DMS53 treated with DMSO at 0.1 percent for 48 hours (cell line): ENCODE measurements around the gene BUB1B.
"Not testable (repeated sequence)": the region's sequence is repeated elsewhere in the genome, so short reads cannot be mapped to it uniquely, and the experiment has no call there.

Experiments
- DNase-seq: peaks from one replicate; lab custom pipeline; 2025; ENCODE audit not compliant: unreplicated experiment; lab: John Stamatoyannopoulos, UW

The BUB1B gene

GRCh38 chr15:40136470-40137302 lies 24.2 kb upstream of the BUB1B start:
- DNase-seq = no peak

GRCh38 chr15:40137303-40138200 lies 23.3 kb upstream of the BUB1B start:
- no peak for DNase-seq

GRCh38 chr15:40138201-40138570 lies 22.7 kb upstream of the BUB1B start:
- DNase-seq = not testable (repeated sequence)

- no peak for DNase-seq
Observed at GRCh38 chr15:40142428-40142827, 18.4 kb upstream of the BUB1B start.

- no peak for DNase-seq
Observed at GRCh38 chr15:40146037-40146436, 14.8 kb upstream of the BUB1B start.

GRCh38 chr15:40149339-40149738 lies 11.5 kb upstream of the BUB1B start:
- no peak for DNase-seq

GRCh38 chr15:40150163-40150925 lies 10.5 kb upstream of the BUB1B start:
- peak; percentile 52 for DNase-seq

- DNase-seq = no peak
Observed at GRCh38 chr15:40151499-40151898, 9.4 kb upstream of the BUB1B start.

- DNase-seq = no peak
Observed at GRCh38 chr15:40151991-40152390, 8.9 kb upstream of the BUB1B start.

GRCh38 chr15:40154821-40155220 lies 6.0 kb upstream of the BUB1B start:
- peak; percentile 15 for DNase-seq

GRCh38 chr15:40155270-40155910 lies 5.5 kb upstream of the BUB1B start:
- peak; percentile 92 for DNase-seq

- no peak for DNase-seq
Observed at GRCh38 chr15:40157778-40158447, 3.0 kb upstream of the BUB1B start.

- DNase-seq = no peak
Observed at GRCh38 chr15:40160021-40160420, 848 bp upstream of the BUB1B start.

- DNase-seq = no peak
Observed at GRCh38 chr15:40161693-40162391, 973 bp downstream of the BUB1B start.

GRCh38 chr15:40162552-40162951 lies 1.7 kb downstream of the BUB1B start:
- no peak for DNase-seq

GRCh38 chr15:40163657-40164416 lies 3.0 kb downstream of the BUB1B start:
- no peak for DNase-seq

- DNase-seq = not testable (repeated sequence)
Observed at GRCh38 chr15:40167374-40167773, 6.5 kb downstream of the BUB1B start.

- DNase-seq = no peak
Observed at GRCh38 chr15:40175160-40175559, 14.3 kb downstream of the BUB1B start.
